OCI-LY7 (cell line): ENCODE results near the gene CCT6A.

ENCODE experiments used
- CTCF ChIP-seq: fragments of 200-600 bp; sonication (generic); conservative IDR thresholded peaks from 2 replicates; pipeline ENCODE4 v1.5.1; 2014; ENCODE audit warnings: mild to moderate bottlenecking, antibody characterized with exemption, low read length, moderate library complexity, mixed read lengths
- EZH2phosphoT487 ChIP-seq: fragments of 200-600 bp; sonication (generic); IDR thresholded peaks from 2 replicates; pipeline ENCODE4 v1.6.1; 2018; ENCODE audit warnings: low read depth, borderline replicate concordance, mild to moderate bottlenecking, mixed run types, antibody characterized with exemption, low read length, moderate library complexity, mixed read lengths

- TF ChIP-seq EZH2phosphoT487, result no peak
- 0 out of 2 replicates have a peak, but pooled peaks have one; percentile 31 for TF ChIP-seq CTCF
These were observed 12.5 kb downstream of the CCT6A start, which contains the start of gene SUMF2 for GRCh38 chr7:56063882-56064625.
